Mesothelial cell of epicardium (in vitro differentiated cells): ENCODE data around the gene OR13C3. TPM values are rescaled to one million over a fixed set of nuclear protein-coding genes. Genes with fewer than 3 reads are reported as not detected.

Source experiments
- DNase-seq, 2 experiments: peaks; one replicate each; pipeline ENCODE4 v3.0.0; 2021; ENCODE audit warnings: low spot score in 2 of 2; ENCODE audit not compliant: unreplicated experiment in 2 of 2
- H3K27ac Mint-ChIP-seq: 2 replicates; pipeline ENCODE4 v1.8.0; 2021; ENCODE audit warnings: mixed read lengths
- H3K27me3 Mint-ChIP-seq: 2 replicates; pipeline ENCODE4 v1.8.0; 2021; ENCODE audit warnings: low read depth, mixed read lengths
- H3K36me3 Mint-ChIP-seq: 2 replicates; pipeline ENCODE4 v1.8.0; 2021; ENCODE audit warnings: mixed read lengths
- H3K4me1 Mint-ChIP-seq: 2 replicates; pipeline ENCODE4 v1.8.0; 2021; ENCODE audit warnings: mixed read lengths
- H3K4me3 Mint-ChIP-seq: 2 replicates; pipeline ENCODE4 v1.8.0; 2021; ENCODE audit warnings: mild to moderate bottlenecking, moderate library complexity, mixed read lengths
- H3K9me3 Mint-ChIP-seq: 2 replicates; pipeline ENCODE4 v1.8.0; 2021; ENCODE audit warnings: mixed read lengths
- CTCF ChIP-seq: fragments of 200-600 bp; sonication (generic); IDR thresholded peaks from one replicate; pipeline ENCODE4 v1.5.0; 2021; ENCODE audit warnings: antibody characterized with exemption; ENCODE audit not compliant: unreplicated experiment
- total RNA-seq: library from RNA; stranded (reverse); gene quantifications from 3 replicates; pipeline ENCODE4 v1.2.1, GENCODE V29; 2021

The OR13C3 gene
- total RNA-seq = 0.24 TPM in 1 of 3 replicates, not detected in the others

GRCh38 chr9:104536756-104537155, at the start of gene OR13C3:
OR13C3 (minus strand) TSS chr9:104536856; CDS start chr9:104536723, 133 bp downstream.
- Mint-ChIP-seq H3K4me1 (no peaks in the 10 kb centered on the region), H3K36me3 (no peaks in the 10 kb centered on the region), H3K27ac (no peak within 1 kb of the TSS), H3K27me3 (peaks cover 12% of the 10 kb centered on the region), H3K9me3 (no peaks in the 10 kb centered on the region), H3K4me3 (no peak within 1 kb of the TSS)
- DNase-seq = no peak
- no peak for TF ChIP-seq CTCF

GRCh38 chr9:104580562-104580961, 43.9 kb upstream of the OR13C3 start:
- TF ChIP-seq CTCF = no peak
- H3K4me3 Mint-ChIP-seq = no peak overlapping the region
- no peak overlapping the region for H3K27ac Mint-ChIP-seq
- H3K36me3 Mint-ChIP-seq = no peaks in the 10 kb centered on the region
- H3K27me3 Mint-ChIP-seq = no peaks in the 10 kb centered on the region
- no peak for DNase-seq
- no peaks in the 10 kb centered on the region for H3K9me3 Mint-ChIP-seq
- no peaks in the 10 kb centered on the region for H3K4me1 Mint-ChIP-seq

- H3K4me1 Mint-ChIP-seq = no peaks in the 10 kb centered on the region
- TF ChIP-seq CTCF = no peak
- DNase-seq = no peak
- H3K9me3 Mint-ChIP-seq = peaks cover 17% of the 10 kb centered on the region
- H3K27me3 Mint-ChIP-seq = no peaks in the 10 kb centered on the region
- H3K27ac Mint-ChIP-seq = no peak overlapping the region
- no peaks in the 10 kb centered on the region for H3K36me3 Mint-ChIP-seq
- no peak overlapping the region for H3K4me3 Mint-ChIP-seq
Observed at GRCh38 chr9:104577263-104577662, 40.6 kb upstream of the OR13C3 start.

- H3K4me3 Mint-ChIP-seq = no peak overlapping the region
Observed at GRCh38 chr9:104575456-104575855, 38.8 kb upstream of the OR13C3 start.

GRCh38 chr9:104572612-104573011, 36.0 kb upstream of the OR13C3 start:
- Mint-ChIP-seq H3K4me3 (no peak overlapping the region), H3K36me3 (no peaks in the 10 kb centered on the region), H3K27me3 (no peaks in the 10 kb centered on the region), H3K4me1 (no peaks in the 10 kb centered on the region), H3K27ac (no peak overlapping the region), H3K9me3 (peaks cover 32% of the 10 kb centered on the region)
- DNase-seq = no peak
- no peak for TF ChIP-seq CTCF

More at GRCh38 chr9:104575456-104575855, 38.8 kb upstream of the OR13C3 start:
- Mint-ChIP-seq H3K27me3 (no peaks in the 10 kb centered on the region), H3K36me3 (no peaks in the 10 kb centered on the region), H3K9me3 (peaks cover 28% of the 10 kb centered on the region), H3K4me1 (no peaks in the 10 kb centered on the region), H3K27ac (no peak overlapping the region)
- DNase-seq = no peak
- no peak for TF ChIP-seq CTCF

GRCh38 chr9:104568868-104569267, 32.2 kb upstream of the OR13C3 start, which contains the start of gene OR13C8:
OR13C8 (plus strand) TSS chr9:104569168; CDS start chr9:104569168, 0 bp downstream.
- Mint-ChIP-seq H3K27ac (no peak within 1 kb of the TSS), H3K9me3 (peaks cover 28% of the 10 kb centered on the region), H3K27me3 (no peaks in the 10 kb centered on the region), H3K4me1 (no peaks in the 10 kb centered on the region), H3K4me3 (no peak within 1 kb of the TSS), H3K36me3 (no peaks in the 10 kb centered on the region)
- DNase-seq = no peak
- TF ChIP-seq CTCF = no peak
